AG04449 (cell line): ENCODE data around the gene ITIH3.

Experiments used
- CTCF ChIA-PET: fragments of 350-600 bp; formaldehyde crosslinking; extraction: SDS; loops from one replicate; lab custom pipeline; 2021; ENCODE audit warnings: antibody characterized with exemption; lab: Yijun Ruan, JAX
- POLR2A ChIA-PET: fragments of 400-600, 350-600 bp; formaldehyde crosslinking; extraction: SDS; loops from one replicate; lab custom pipeline; 2020; ENCODE audit warnings: antibody characterized with exemption, inconsistent platforms; lab: Yijun Ruan, JAX
- DNase-seq: peaks from one replicate; pipeline ENCODE4 v3.0.0-alpha.2; 2010; ENCODE audit warnings: low read depth, low spot score
- H3K4me3 ChIP-seq: 2 replicates; pipeline ENCODE4 v1.5.1; 2011; ENCODE audit warnings: low read depth, mild to moderate bottlenecking, control low read depth, low read length
- CTCF ChIP-seq: IDR thresholded peaks from one replicate; pipeline ENCODE4 v1.5.1; 2011; ENCODE audit warnings: mild to moderate bottlenecking, moderate library complexity, low read length, control low read depth, inconsistent platforms; ENCODE audit not compliant: insufficient read depth; ENCODE audit errors: missing control alignments

ITIH3 gene

DNA sequence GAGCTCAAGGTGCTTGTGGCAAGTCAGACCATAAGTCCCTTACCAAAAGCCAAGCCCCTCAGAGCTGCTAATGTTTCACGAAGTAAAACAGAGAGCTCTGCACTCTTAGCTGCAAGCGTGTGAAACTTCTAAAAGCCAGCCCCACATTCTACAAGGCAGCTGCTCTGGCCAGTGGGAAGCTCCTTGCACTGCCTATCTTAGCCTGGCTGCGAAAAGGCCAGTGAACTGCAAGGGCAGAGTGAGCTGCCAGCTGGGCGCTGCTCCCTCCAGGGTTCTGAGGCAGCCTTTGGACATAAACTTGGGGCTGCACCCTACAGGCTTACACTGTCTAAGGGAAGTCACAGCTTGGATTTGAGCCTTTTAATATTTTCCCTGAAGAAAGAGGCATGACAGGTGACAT is 42.4 kb downstream of the ITIH3 start:
- no peak for TF ChIP-seq CTCF
- ChIA-PET POLR2A (interaction anchor here (0.6 kb wide), 1 partner anchor 341 kb away, joined by 3 read pairs; no protein-coding TSS in a partner anchor), CTCF (interaction anchor here (0.8 kb wide), 1 partner anchor 16 kb away, joined by 3 read pairs; no protein-coding TSS in a partner anchor)
- DNase-seq, result no peak
- H3K4me3 ChIP-seq, result no peak overlapping the region

GRCh38 chr3:52838561-52839267 is 44.1 kb downstream of the ITIH3 start:
- POLR2A ChIA-PET, result no interaction called here

GRCh38 chr3:52839268-52839575 is 44.6 kb downstream of the ITIH3 start:
- no peak for TF ChIP-seq CTCF
- POLR2A ChIA-PET, result no interaction called here
- no peak for DNase-seq
- H3K4me3 ChIP-seq, result no peak overlapping the region
- CTCF ChIA-PET, result no interaction called here

More at GRCh38 chr3:52838561-52839267, 44.1 kb downstream of the ITIH3 start:
- no peak for DNase-seq
- CTCF ChIA-PET, result interaction anchor here (0.8 kb wide), 2 partner anchors 15 to 18 kb away, joined by 3 read pairs; no protein-coding TSS in a partner anchor
- no peak overlapping the region for H3K4me3 ChIP-seq
- no peak for TF ChIP-seq CTCF

- H3K4me3 ChIP-seq, result no peak overlapping the region
- POLR2A ChIA-PET, result no interaction called here
- DNase-seq, result no peak
- CTCF ChIA-PET, result no interaction called here
- no peak for TF ChIP-seq CTCF
Measured at GRCh38 chr3:52839892-52840545, 45.4 kb downstream of the ITIH3 start.

DNA sequence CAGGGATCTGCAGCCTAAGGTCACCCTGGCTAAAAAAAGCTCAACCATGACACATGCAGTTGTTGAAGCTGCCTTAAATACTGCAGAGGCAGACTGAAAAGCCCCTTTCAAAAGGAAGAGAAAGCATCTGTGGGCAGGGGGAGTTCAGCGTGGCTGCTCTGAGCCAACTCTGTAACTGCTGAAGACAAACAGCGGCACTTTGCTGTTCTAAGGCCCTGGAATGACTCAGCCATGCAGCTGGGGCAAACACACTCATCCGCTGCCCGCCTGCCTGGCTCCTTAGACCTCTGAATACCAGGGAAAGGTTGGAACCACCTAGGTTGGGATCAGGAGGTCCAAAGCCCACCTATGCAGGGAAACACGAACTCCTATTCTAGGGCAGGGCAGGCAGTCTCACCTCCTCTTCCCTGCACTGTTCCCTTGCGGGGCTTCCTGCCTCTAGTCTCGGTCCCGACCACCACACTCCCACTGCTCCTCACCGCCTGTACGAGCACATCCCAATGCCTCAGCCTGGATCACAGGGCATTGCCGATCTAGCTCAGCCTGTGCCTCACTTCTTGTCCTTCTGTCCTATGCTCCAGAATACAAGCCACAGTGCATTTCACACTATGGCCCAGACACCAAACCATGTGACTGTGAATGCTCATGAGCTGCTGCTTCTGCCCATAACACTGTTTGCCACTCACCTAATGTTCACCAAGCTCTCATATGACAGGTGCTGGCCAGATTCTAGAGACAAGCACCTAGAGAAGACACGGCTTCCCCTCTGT is 46.8 kb downstream of the ITIH3 start:
- no peak for DNase-seq
- no peak for TF ChIP-seq CTCF
- no peak overlapping the region for H3K4me3 ChIP-seq
- CTCF ChIA-PET, result interaction anchor here (1.2 to 2.0 kb wide), 2 partner anchors 10 to 12 kb away, joined by 5 to 6 read pairs; no protein-coding TSS in a partner anchor
- POLR2A ChIA-PET, result no interaction called here

DNA sequence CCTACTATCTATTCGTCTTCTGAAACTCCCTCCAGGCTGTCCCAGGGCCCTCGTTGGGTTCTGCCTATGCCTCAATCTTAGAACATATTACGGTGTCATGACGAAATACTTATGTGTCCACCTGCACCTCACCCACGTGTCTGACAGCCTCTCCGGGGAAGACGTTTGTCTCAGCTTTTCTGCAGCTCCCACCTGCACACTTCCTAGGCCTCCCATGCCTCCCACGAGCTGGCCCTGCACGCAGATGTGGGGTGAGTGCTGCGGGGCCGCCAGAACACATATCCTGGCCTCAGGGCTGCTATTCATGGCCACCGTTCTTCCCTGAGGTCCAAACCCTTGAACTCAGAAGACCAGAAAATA is 47.4 kb downstream of the ITIH3 start:
- CTCF ChIA-PET, result interaction anchor here (1.2 to 2.0 kb wide), 2 partner anchors 9 to 12 kb away, joined by 5 to 6 read pairs; no protein-coding TSS in a partner anchor
- no peak for DNase-seq
- POLR2A ChIA-PET, result no interaction called here
- no peak overlapping the region for H3K4me3 ChIP-seq
- no peak for TF ChIP-seq CTCF
